BE2C (cell line): Measurements from ENCODE around the gene CLCN1.

Source experiments
- DNase-seq: peaks from one replicate; pipeline ENCODE4 v3.0.0-alpha.2; 2020
- H3K27me3 ChIP-seq: fragments of 250-450 bp; sonication (Bioruptor Pico); 2 replicates; pipeline ENCODE4 v1.5.1; 2020; ENCODE audit warnings: mild to moderate bottlenecking
- H3K36me3 ChIP-seq: fragments of 250-450 bp; sonication (Bioruptor Pico); 2 replicates; pipeline ENCODE4 v1.5.1; 2020; ENCODE audit warnings: mild to moderate bottlenecking
- H3K4me1 ChIP-seq: fragments of 250-450 bp; sonication (Bioruptor Pico); 2 replicates; pipeline ENCODE4 v1.5.1; 2020
- H3K4me3 ChIP-seq: 2 replicates; pipeline ENCODE4 v1.5.1; 2011; ENCODE audit warnings: low read depth, low read length
- H3K9me3 ChIP-seq: fragments of 250-450 bp; sonication (Bioruptor Pico); 2 replicates; pipeline ENCODE4 v1.5.1; 2020
- TF ChIP-seq, protein P1 (sequence below): IDR thresholded peaks from 2 replicates; pipeline ENCODE4 v1.5.1; 2012; ENCODE audit warnings: mild to moderate bottlenecking, low read depth, low read length

The CLCN1 gene

GRCh38 chr7:143285806-143286521 lies 29.9 kb upstream of the CLCN1 start:
- H3K4me1 ChIP-seq, result peaks cover 12% of the 10 kb centered on the region
- H3K4me3 ChIP-seq, result no peak overlapping the region
- DNase-seq, result no peak

DNA sequence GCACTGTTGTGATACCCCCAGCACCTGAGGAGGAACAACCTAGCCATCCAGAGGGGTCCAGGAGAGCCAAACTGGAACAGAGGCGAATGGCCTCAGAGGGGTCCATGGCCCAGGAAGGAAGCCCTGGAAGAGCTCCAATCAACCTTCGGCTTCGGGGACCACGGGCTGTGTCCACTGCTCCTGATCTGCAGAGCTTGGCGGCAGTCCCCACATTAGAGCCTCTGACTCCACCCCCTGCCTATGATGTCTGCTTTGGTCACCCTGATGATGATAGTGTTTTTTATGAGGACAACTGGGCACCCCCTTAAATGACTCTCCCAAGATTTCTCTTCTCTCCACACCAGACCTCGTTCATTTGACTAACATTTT lies 29.4 kb upstream of the CLCN1 start:
- H3K4me1 ChIP-seq, result peaks cover 12% of the 10 kb centered on the region
- H3K9me3 ChIP-seq, result no peaks in the 10 kb centered on the region
- no peak overlapping the region for H3K4me3 ChIP-seq
- no peaks in the 10 kb centered on the region for H3K27me3 ChIP-seq
- no peak for DNase-seq
- TF ChIP-seq, protein P1, sequence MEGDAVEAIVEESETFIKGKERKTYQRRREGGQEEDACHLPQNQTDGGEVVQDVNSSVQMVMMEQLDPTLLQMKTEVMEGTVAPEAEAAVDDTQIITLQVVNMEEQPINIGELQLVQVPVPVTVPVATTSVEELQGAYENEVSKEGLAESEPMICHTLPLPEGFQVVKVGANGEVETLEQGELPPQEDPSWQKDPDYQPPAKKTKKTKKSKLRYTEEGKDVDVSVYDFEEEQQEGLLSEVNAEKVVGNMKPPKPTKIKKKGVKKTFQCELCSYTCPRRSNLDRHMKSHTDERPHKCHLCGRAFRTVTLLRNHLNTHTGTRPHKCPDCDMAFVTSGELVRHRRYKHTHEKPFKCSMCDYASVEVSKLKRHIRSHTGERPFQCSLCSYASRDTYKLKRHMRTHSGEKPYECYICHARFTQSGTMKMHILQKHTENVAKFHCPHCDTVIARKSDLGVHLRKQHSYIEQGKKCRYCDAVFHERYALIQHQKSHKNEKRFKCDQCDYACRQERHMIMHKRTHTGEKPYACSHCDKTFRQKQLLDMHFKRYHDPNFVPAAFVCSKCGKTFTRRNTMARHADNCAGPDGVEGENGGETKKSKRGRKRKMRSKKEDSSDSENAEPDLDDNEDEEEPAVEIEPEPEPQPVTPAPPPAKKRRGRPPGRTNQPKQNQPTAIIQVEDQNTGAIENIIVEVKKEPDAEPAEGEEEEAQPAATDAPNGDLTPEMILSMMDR, result no peak
- H3K36me3 ChIP-seq, result peaks cover 14% of the 10 kb centered on the region

More at GRCh38 chr7:143285806-143286521, 29.9 kb upstream of the CLCN1 start:
- Histone ChIP-seq H3K9me3 (no peaks in the 10 kb centered on the region), H3K27me3 (no peaks in the 10 kb centered on the region), H3K36me3 (peaks cover 8% of the 10 kb centered on the region)
- TF ChIP-seq, protein P1, result no peak

- no peak for DNase-seq
- Histone ChIP-seq H3K9me3 (no peaks in the 10 kb centered on the region), H3K27me3 (no peaks in the 10 kb centered on the region), H3K4me1 (peaks cover 12% of the 10 kb centered on the region), H3K36me3 (peaks cover 20% of the 10 kb centered on the region), H3K4me3 (peak overlapping the region; percentile 19; the same call in 1 of the 2 replicates)
- TF ChIP-seq, protein P1, result no peak
These were observed 28.5 kb upstream of the CLCN1 start for GRCh38 chr7:143287339-143287934.

- TF ChIP-seq, protein P1, result peak; percentile 33
- H3K4me1 ChIP-seq, result peaks cover 12% of the 10 kb centered on the region
These were observed 27.7 kb upstream of the CLCN1 start, which contains the start of gene CASP2 for GRCh38 chr7:143287935-143288826. TSS of gene CASP2 (plus strand) at chr7:143288351. CDS start at chr7:143288456, 105 bp downstream.

DNA sequence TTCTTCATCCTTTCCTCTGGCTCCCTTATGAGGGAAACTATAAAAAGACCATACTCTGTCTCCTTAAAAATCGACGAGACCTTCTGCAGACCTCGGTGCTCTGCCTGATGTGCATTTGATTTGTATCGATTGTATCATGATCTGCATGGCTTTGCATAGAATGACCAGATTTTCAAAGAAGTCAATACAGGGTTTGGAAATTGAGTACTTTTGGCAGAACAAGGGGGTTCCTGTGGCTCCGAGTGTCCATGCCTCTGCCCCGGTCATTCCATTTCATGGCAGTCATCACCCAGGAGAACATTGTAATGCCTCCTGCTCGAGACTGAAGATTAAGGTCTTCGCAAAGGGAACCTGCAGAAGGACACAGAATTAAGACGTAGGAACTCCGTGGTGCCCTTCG lies 27.1 kb upstream of the CLCN1 start:
- peaks cover 7% of the 10 kb centered on the region for H3K4me1 ChIP-seq
- TF ChIP-seq, protein P1, result no peak
- H3K9me3 ChIP-seq, result no peaks in the 10 kb centered on the region

More at GRCh38 chr7:143287935-143288826, 27.7 kb upstream of the CLCN1 start, which contains the start of gene CASP2:
- Histone ChIP-seq H3K9me3 (no peaks in the 10 kb centered on the region), H3K4me3 (peak within 1 kb of the TSS; percentile 99), H3K27me3 (no peaks in the 10 kb centered on the region), H3K36me3 (peaks cover 25% of the 10 kb centered on the region)
- DNase-seq, result peak; percentile 98

More for the DNA sequence above, 27.1 kb upstream of the CLCN1 start:
- Histone ChIP-seq H3K27me3 (no peaks in the 10 kb centered on the region), H3K4me3 (peak overlapping the region; percentile 99), H3K36me3 (peaks cover 32% of the 10 kb centered on the region)
- no peak for DNase-seq
